Smooth muscle cell (in vitro differentiated cells): ENCODE measurements around the gene EPC2. TPM values are rescaled to one million over a fixed set of nuclear protein-coding genes. Genes with fewer than 3 reads are reported as not detected.

Source experiments
- DNase-seq: peaks from one replicate; lab custom pipeline; 2025; ENCODE audit not compliant: unreplicated experiment; lab: John Stamatoyannopoulos, UW
- H2AFZ ChIP-seq: fragments of 200-600 bp; sonication (generic); 2 replicates; pipeline ENCODE4 v1.6.0; 2016; ENCODE audit warnings: antibody characterized with exemption, low read depth, mild to moderate bottlenecking
- H3F3A ChIP-seq: fragments of 200-600 bp; sonication (generic); 2 replicates; pipeline ENCODE4 v1.6.0; 2017; ENCODE audit warnings: antibody characterized with exemption, low read depth
- H3K27ac ChIP-seq: fragments of 200-600 bp; sonication (generic); 2 replicates; pipeline ENCODE4 v1.5.1; 2016; ENCODE audit warnings: low read depth, mild to moderate bottlenecking
- H3K27me3 ChIP-seq: fragments of 200-600 bp; sonication (generic); 2 replicates; pipeline ENCODE4 v1.6.1; 2016; ENCODE audit warnings: low read depth, mild to moderate bottlenecking
- H3K36me3 ChIP-seq: fragments of 200-600 bp; sonication (generic); 2 replicates; pipeline ENCODE4 v1.5.1; 2016; ENCODE audit warnings: low read depth
- H3K4me1 ChIP-seq: fragments of 200-600 bp; sonication (generic); 2 replicates; pipeline ENCODE4 v1.5.1; 2016; ENCODE audit warnings: low read depth
- H3K4me2 ChIP-seq: fragments of 200-600 bp; sonication (generic); 2 replicates; pipeline ENCODE4 v1.6.0; 2016; ENCODE audit warnings: mild to moderate bottlenecking
- H3K4me3 ChIP-seq: fragments of 200-600 bp; sonication (generic); 2 replicates; pipeline ENCODE4 v1.5.1; 2016; ENCODE audit warnings: mild to moderate bottlenecking
- H3K79me2 ChIP-seq: fragments of 200-600 bp; sonication (generic); 2 replicates; pipeline ENCODE4 v1.6.0; 2016; ENCODE audit warnings: low read depth, mild to moderate bottlenecking
- H3K9ac ChIP-seq: fragments of 200-600 bp; sonication (generic); 2 replicates; pipeline ENCODE4 v1.6.0; 2016; ENCODE audit warnings: low read depth
- H3K9me3 ChIP-seq: fragments of 200-600 bp; sonication (generic); replicated peaks from 2 replicates; pipeline ENCODE4 v1.5.1; 2016; ENCODE audit warnings: low read depth
- H4K20me1 ChIP-seq: fragments of 200-600 bp; sonication (generic); 2 replicates; pipeline ENCODE4 v1.6.0; 2016; ENCODE audit warnings: low read depth
- CTCF ChIP-seq: fragments of 200-600 bp; sonication (generic); IDR thresholded peaks from 2 replicates; pipeline ENCODE4 v1.5.1; 2017; ENCODE audit warnings: borderline replicate concordance, mild to moderate bottlenecking, antibody characterized with exemption; ENCODE audit not compliant: insufficient read depth, poor library complexity, severe bottlenecking
- WGBS: methylation state at CpG from one replicate; pipeline ENCODE4 v1.1.7; 2016; ENCODE audit warnings: low lambda C conversion rate; 5-methylcytosine and 5-hydroxymethylcytosine counted together
- polyA plus RNA-seq: library from polyadenylated mRNA; unstranded; fragments of >200 nt; fragmentation: Nextera tagmentation; extraction: Ambion mirVana; gene quantifications from 2 replicates; pipeline ENCODE4 v1.2.1, GENCODE V29; 2016
- total RNA-seq: library from RNA; depleted of rRNA; stranded (reverse); fragments of >200 nt; gene quantifications from 2 replicates; pipeline ENCODE4 v1.2.3, GENCODE V29; 2014

EPC2 gene
- total and polyA plus RNA-seq, 2 experiments from 2014 or later, result 2.7 to 26.7 TPM

- DNase-seq, result no peak
- H3K4me2 ChIP-seq, result no peak overlapping the region
- H3K4me3 ChIP-seq, result no peak overlapping the region
- peaks cover 19% of the 10 kb centered on the region for H4K20me1 ChIP-seq
- peaks cover 13% of the 10 kb centered on the region for H3K79me2 ChIP-seq
- H3K27me3 ChIP-seq, result no peaks in the 10 kb centered on the region
- H3K9ac ChIP-seq, result no peak overlapping the region
- no peak for TF ChIP-seq CTCF
- peak overlapping the region; percentile 41 for H3K27ac ChIP-seq
- no peaks in the 10 kb centered on the region for H3K36me3 ChIP-seq
- H3K4me1 ChIP-seq, result no peaks in the 10 kb centered on the region
- no peak overlapping the region for H2AFZ ChIP-seq
- H3K9me3 ChIP-seq, result no peaks in the 10 kb centered on the region
- H3F3A ChIP-seq, result no peaks in the 10 kb centered on the region
- WGBS, result 73% methylated on average over 4 of the region's 4 CpGs
Observed at GRCh38 chr2:148756292-148756975, 111.9 kb downstream of the EPC2 start.

- no peak for TF ChIP-seq CTCF
- H3K4me1 ChIP-seq, result no peaks in the 10 kb centered on the region
- no peaks in the 10 kb centered on the region for H3F3A ChIP-seq
- H3K4me2 ChIP-seq, result no peak overlapping the region
- no peaks in the 10 kb centered on the region for H3K9me3 ChIP-seq
- H4K20me1 ChIP-seq, result peaks cover 8% of the 10 kb centered on the region
- H2AFZ ChIP-seq, result no peak overlapping the region
- no peak for DNase-seq
- H3K27me3 ChIP-seq, result no peaks in the 10 kb centered on the region
- 96% methylated on average over 3 of the region's 3 CpGs for WGBS
- peaks cover 5% of the 10 kb centered on the region for H3K79me2 ChIP-seq
- no peak overlapping the region for H3K4me3 ChIP-seq
- no peak overlapping the region for H3K27ac ChIP-seq
- H3K9ac ChIP-seq, result no peak overlapping the region
- peaks cover 3% of the 10 kb centered on the region for H3K36me3 ChIP-seq
Observed at GRCh38 chr2:148764815-148765214, 120.3 kb downstream of the EPC2 start.

GRCh38 chr2:148770047-148770446 lies 125.5 kb downstream of the EPC2 start:
- no peak overlapping the region for H3K9ac ChIP-seq
- H2AFZ ChIP-seq, result no peak overlapping the region
- no peak overlapping the region for H3K27ac ChIP-seq
- H3K4me3 ChIP-seq, result no peak overlapping the region
- H3K27me3 ChIP-seq, result no peaks in the 10 kb centered on the region
- no peaks in the 10 kb centered on the region for H3K4me1 ChIP-seq
- no peak overlapping the region for H3K4me2 ChIP-seq
- H3K79me2 ChIP-seq, result no peaks in the 10 kb centered on the region
- no peaks in the 10 kb centered on the region for H3F3A ChIP-seq
- 99% methylated on average over 4 of the region's 4 CpGs for WGBS
- TF ChIP-seq CTCF, result no peak
- peaks cover 11% of the 10 kb centered on the region for H3K36me3 ChIP-seq
- no peaks in the 10 kb centered on the region for H3K9me3 ChIP-seq
- DNase-seq, result no peak
- H4K20me1 ChIP-seq, result no peaks in the 10 kb centered on the region

GRCh38 chr2:148781544-148781943 lies 137.0 kb downstream of the EPC2 start:
- Histone ChIP-seq H3K36me3 (peaks cover 13% of the 10 kb centered on the region), H3K4me2 (no peak overlapping the region), H3K27ac (no peak overlapping the region), H3K4me1 (no peaks in the 10 kb centered on the region), H3K79me2 (no peaks in the 10 kb centered on the region), H3F3A (no peaks in the 10 kb centered on the region), H4K20me1 (peaks cover 3% of the 10 kb centered on the region), H3K27me3 (no peaks in the 10 kb centered on the region), H3K9me3 (no peaks in the 10 kb centered on the region), H3K4me3 (no peak overlapping the region), H2AFZ (no peak overlapping the region), H3K9ac (no peak overlapping the region)
- 93% methylated on average over 5 of the region's 5 CpGs for WGBS
- TF ChIP-seq CTCF, result no peak
- DNase-seq, result no peak
